H1 (cell line): ENCODE data around the gene SPATA13. TPM values are rescaled to one million over a fixed set of nuclear protein-coding genes. Genes with fewer than 3 reads are reported as not detected.

Source experiments
- CTCF ChIA-PET: fragments of 300-600 bp; sonication (Branson Sonifier 250); formaldehyde crosslinking; loops from one replicate; lab custom pipeline; 2021; ENCODE audit not compliant: partially characterized antibody; lab: Charles Lee
- POLR2A ChIA-PET: fragments of 300-600 bp; sonication (Branson Sonifier 250); formaldehyde crosslinking; loops from one replicate; lab custom pipeline; 2021; ENCODE audit warnings: inconsistent platforms; ENCODE audit not compliant: partially characterized antibody; lab: Charles Lee
- DNase-seq, 2 experiments: peaks; one replicate each; pipeline versions ENCODE4 v3.0.0 to v3.0.0-alpha.2; 2010 to 2022; ENCODE audit warnings: low spot score in 2 of 2, low read depth in 1 of 2, mixed read lengths in 1 of 2
- FAIRE-seq: peaks from 2 replicates; lab custom pipeline; 2011; peaks lifted over from hg19 to GRCh38; lab: Jason Lieb, UNC
- H2AFZ ChIP-seq: 2 replicates; pipeline ENCODE4 v1.8.1; 2012; ENCODE audit warnings: low read length, inconsistent platforms
- H2AK5ac ChIP-seq: 2 replicates; pipeline ENCODE4 v1.6.1; 2013; ENCODE audit warnings: low read depth, low read length
- H2BK120ac ChIP-seq: replicated peaks from 2 replicates; pipeline ENCODE3; 2013; ENCODE audit warnings: low read depth, low read length, inconsistent platforms
- H2BK12ac ChIP-seq: 2 replicates; pipeline ENCODE4 v1.6.1; 2013; ENCODE audit warnings: low read depth, low read length
- H2BK15ac ChIP-seq: 2 replicates; pipeline ENCODE4 v1.6.1; 2013; ENCODE audit warnings: low read length
- H2BK20ac ChIP-seq: 2 replicates; pipeline ENCODE4 v1.6.1; 2013; ENCODE audit warnings: low read length
- H2BK5ac ChIP-seq: 2 replicates; pipeline ENCODE4 v1.6.1; 2013; ENCODE audit warnings: low read depth, low read length
- H3K14ac ChIP-seq: 2 replicates; pipeline ENCODE4 v1.6.1; 2013; ENCODE audit warnings: inconsistent platforms; ENCODE audit not compliant: insufficient read length
- H3K18ac ChIP-seq: 2 replicates; pipeline ENCODE4 v1.6.1; 2013; ENCODE audit warnings: low read length; ENCODE audit errors: extremely low read depth
- H3K23ac ChIP-seq: 2 replicates; pipeline ENCODE4 v1.6.1; 2013; ENCODE audit warnings: inconsistent platforms; ENCODE audit not compliant: insufficient read length
- H3K23me2 ChIP-seq: 2 replicates; pipeline ENCODE4 v1.6.1; 2013; ENCODE audit warnings: low read depth, low read length
- H3K27ac ChIP-seq: 2 replicates; pipeline ENCODE4 v1.6.1; 2011; ENCODE audit warnings: low read depth, low read length, inconsistent platforms
- H3K27me3 ChIP-seq, 4 experiments: replicated peaks in 1 of 4; 1 replicate in 1 of 4; 2 replicates in 3 of 4; pipeline versions ENCODE4 v1.6.1 to v1.8.1; 2011 to 2013; ENCODE audit warnings: low read length in 3 of 4, mild to moderate bottlenecking in 3 of 4, inconsistent platforms in 2 of 4, mixed read lengths in 2 of 4, moderate library complexity in 1 of 4; ENCODE audit not compliant: control insufficient read depth in 3 of 4, insufficient read depth in 3 of 4; ENCODE audit errors: extremely low read depth in 1 of 4
- H3K36me3 ChIP-seq, 4 experiments: 2 replicates each; pipeline versions ENCODE4 v1.6.1 to v1.8.1; 2011 to 2013; ENCODE audit warnings: mild to moderate bottlenecking in 4 of 4, low read length in 3 of 4, moderate library complexity in 2 of 4, control low read depth in 1 of 4, inconsistent platforms in 1 of 4; ENCODE audit not compliant: insufficient read depth in 4 of 4, control insufficient read depth in 2 of 4
- H3K4ac ChIP-seq: replicated peaks from 2 replicates; pipeline ENCODE3; 2013; ENCODE audit warnings: low read length, low read depth, mixed read lengths, inconsistent platforms; ENCODE audit not compliant: insufficient read length
- H3K4me1 ChIP-seq, 4 experiments: replicated peaks in 1 of 4; 1 replicate in 1 of 4; 2 replicates in 3 of 4; pipeline versions ENCODE4 v1.6.1 to v1.8.1; 2011 to 2013; ENCODE audit warnings: low read length in 3 of 4, inconsistent platforms in 2 of 4, mixed read lengths in 1 of 4; ENCODE audit not compliant: insufficient read depth in 4 of 4, control insufficient read depth in 3 of 4
- H3K4me2 ChIP-seq, 2 experiments: 2 replicates each; pipeline versions ENCODE4 v1.6.1 to v1.8.1; 2011 to 2013; ENCODE audit warnings: low read depth in 2 of 2, low read length in 2 of 2, control low read depth in 1 of 2, inconsistent platforms in 1 of 2, mild to moderate bottlenecking in 1 of 2; ENCODE audit not compliant: insufficient read depth in 1 of 2
- H3K4me3 ChIP-seq, 4 experiments: fragments of 200-600, 300-600 bp in 1 of 4; sonication (generic), shearing (Covaris generic), sonication (Bioruptor Twin) in 1 of 4; 2 replicates each; pipeline versions ENCODE4 v1.5.1 to v1.8.1; 2011 to 2016; ENCODE audit warnings: low read length in 4 of 4, low read depth in 3 of 4, control low read depth in 2 of 4, inconsistent platforms in 2 of 4, mild to moderate bottlenecking in 2 of 4, mixed read lengths in 1 of 4, moderate library complexity in 1 of 4; ENCODE audit not compliant: insufficient read depth in 2 of 4; ENCODE audit errors: extremely low read depth in 1 of 4
- H3K56ac ChIP-seq: replicated peaks from 2 replicates; pipeline ENCODE3; 2013; ENCODE audit warnings: low read depth, mild to moderate bottlenecking, mixed read lengths, low read length, inconsistent platforms; ENCODE audit not compliant: insufficient read length
- H3K79me1 ChIP-seq: 2 replicates; pipeline ENCODE4 v1.6.1; 2013; ENCODE audit warnings: low read depth, low read length, control low read depth
- H3K79me2 ChIP-seq, 2 experiments: 2 replicates each; pipeline versions ENCODE4 v1.6.1 to v1.8.1; 2012 to 2013; ENCODE audit warnings: low read length in 2 of 2, mild to moderate bottlenecking in 2 of 2, inconsistent platforms in 1 of 2; ENCODE audit not compliant: insufficient read depth in 2 of 2, control insufficient read depth in 1 of 2
- H3K9ac ChIP-seq, 4 experiments: replicated peaks in 1 of 4; 1 replicate in 1 of 4; 2 replicates in 3 of 4; pipeline versions ENCODE4 v1.6.1 to v1.8.1; 2011 to 2013; ENCODE audit warnings: low read depth in 3 of 4, low read length in 3 of 4, control low read depth in 2 of 4, mild to moderate bottlenecking in 2 of 4, moderate library complexity in 2 of 4, inconsistent platforms in 1 of 4; ENCODE audit errors: extremely low read depth in 1 of 4
- H3K9me3 ChIP-seq, 2 experiments: 2 replicates each; pipeline versions ENCODE4 v1.6.1 to v1.8.1; 2012 to 2013; ENCODE audit warnings: mild to moderate bottlenecking in 2 of 2, moderate library complexity in 2 of 2, control low read depth in 1 of 2, inconsistent platforms in 1 of 2, low read depth in 1 of 2, low read length in 1 of 2, mixed read lengths in 1 of 2; ENCODE audit not compliant: insufficient read depth in 2 of 2
- H4K20me1 ChIP-seq, 2 experiments: replicated peaks in 1 of 2; 2 replicates each; pipeline versions ENCODE3 to v1.8.1; 2011 to 2013; ENCODE audit warnings: inconsistent platforms in 2 of 2, low read length in 2 of 2, mild to moderate bottlenecking in 1 of 2; ENCODE audit not compliant: insufficient read depth in 2 of 2, control insufficient read depth in 1 of 2
- H4K5ac ChIP-seq: 2 replicates; pipeline ENCODE4 v1.6.1; 2013; ENCODE audit warnings: low read length, low read depth, mixed read lengths, inconsistent platforms; ENCODE audit not compliant: insufficient read length
- H4K8ac ChIP-seq: 2 replicates; pipeline ENCODE4 v1.8.0; 2013; ENCODE audit warnings: mild to moderate bottlenecking, moderate library complexity, low read length, inconsistent platforms; ENCODE audit not compliant: insufficient read depth; ENCODE audit errors: extremely low read depth
- H4K91ac ChIP-seq: replicated peaks from 2 replicates; pipeline ENCODE3; 2013; ENCODE audit warnings: low read length, mixed read lengths, inconsistent platforms; ENCODE audit not compliant: insufficient read length
- HDAC2 ChIP-seq, 2 experiments: fragments of 300-600 bp in 1 of 2; sonication (generic) in 1 of 2; IDR thresholded peaks; 2 replicates each; pipeline ENCODE4 v1.6.1; 2011 to 2012; ENCODE audit warnings: low read depth in 2 of 2, low read length in 2 of 2, mild to moderate bottlenecking in 2 of 2, moderate library complexity in 2 of 2, borderline replicate concordance in 1 of 2, inconsistent platforms in 1 of 2
- NANOG ChIP-seq: IDR thresholded peaks from 2 replicates; pipeline ENCODE4 v1.6.1; 2011; ENCODE audit warnings: low read length, low read depth, mild to moderate bottlenecking, inconsistent platforms; ENCODE audit not compliant: insufficient read depth, poor library complexity, severe bottlenecking
- POLR2AphosphoS5 ChIP-seq: IDR thresholded peaks from 2 replicates; pipeline ENCODE4 v1.6.1; 2011; ENCODE audit warnings: low read depth, low read length
- RAD21 ChIP-seq, 2 experiments: IDR thresholded peaks in 1 of 2; conservative IDR thresholded peaks in 1 of 2; 2 replicates each; pipeline ENCODE4 v1.6.1; 2011; ENCODE audit warnings: low read depth in 2 of 2, low read length in 2 of 2, improper control_type of control experiment in 1 of 2, inconsistent platforms in 1 of 2, mild to moderate bottlenecking in 1 of 2, moderate library complexity in 1 of 2
- RNF2 ChIP-seq: fragments of 200-900, 300-1000 bp; sonication (generic); IDR thresholded peaks from 2 replicates; pipeline ENCODE4 v1.7.1; 2016; ENCODE audit warnings: borderline replicate concordance, low read depth, mild to moderate bottlenecking, antibody characterized with exemption, low read length; ENCODE audit not compliant: poor library complexity, severe bottlenecking; ENCODE audit errors: missing control alignments
- SAP30 ChIP-seq: fragments of 300-600 bp; sonication (generic); IDR thresholded peaks from 2 replicates; pipeline ENCODE4 v1.7.1; 2012; ENCODE audit warnings: low read length, moderate library complexity, mild to moderate bottlenecking, inconsistent platforms; ENCODE audit not compliant: insufficient read depth, insufficient replicate concordance
- SIRT6 ChIP-seq: IDR thresholded peaks from one replicate; pipeline ENCODE4 v1.7.1; 2012; ENCODE audit warnings: low read length, inconsistent platforms
- SP1 ChIP-seq: IDR thresholded peaks from 2 replicates; pipeline ENCODE4 v1.6.1; 2011; ENCODE audit warnings: low read depth, low read length
- TBP ChIP-seq: IDR thresholded peaks from 2 replicates; pipeline ENCODE4 v1.6.1; 2011; ENCODE audit warnings: low read depth, low read length, improper control_type of control experiment
- WGBS, 2 experiments: shearing (Covaris generic) in 1 of 2; methylation state at CpG; one replicate each; pipeline versions ENCODE4 v1.1.6 to v1.1.7; 2013 to 2015; ENCODE audit warnings: low lambda C conversion rate in 2 of 2, mixed read lengths in 2 of 2, inconsistent platforms in 1 of 2, low coverage in 1 of 2, missing lambda C conversion rate in 1 of 2; ENCODE audit not compliant: insufficient replicate concordance in 2 of 2, insufficient coverage in 1 of 2, insufficient read length in 1 of 2; ENCODE audit errors: extremely low coverage in 1 of 2, missing lambda C conversion rate in 1 of 2; 5-methylcytosine and 5-hydroxymethylcytosine counted together
- polyA plus RNA-seq, 7 experiments: library from polyadenylated mRNA; depleted of rRNA in 3 of 7; stranded (reverse) in 5 of 7; unstranded in 2 of 7; fragments of >200 nt in 5 of 7; fragments of 200-250 nt in 2 of 7; gene quantifications; 1 replicate in 5 of 7; 2 replicates in 1 of 7; 4 replicates in 1 of 7; pipeline versions ENCODE4 v1.2.1 to v1.2.3, GENCODE V29; 2011 to 2013; ENCODE audit warnings: missing spikeins in 2 of 7, mixed read lengths in 2 of 7
- total RNA-seq: library from RNA; stranded (reverse); fragmentation: NEBNext Ultra II Directional; extraction: Animal tissue kit (Norgen Biotek cat#: 25700); gene quantifications from 2 replicates; pipeline ENCODE4 v1.2.1, GENCODE V29; 2021

Gene SPATA13
- total and polyA plus RNA-seq, 2 of the 8 experiments (the other 6 are each of a cell fraction or from before 2014, with no cell fraction given), result 12.6 to 30.9 TPM

- H2BK5ac ChIP-seq, result no peak overlapping the region
- H3K56ac ChIP-seq, result no peak overlapping the region
- no peak overlapping the region for H3K14ac ChIP-seq
- no peak overlapping the region for H3K18ac ChIP-seq
- 93% methylated on average over 42 of the region's 42 CpGs; no CpG with 5 or more reads in 1 of the 2 experiments for WGBS, 2 experiments
- no peak overlapping the region for H2BK12ac ChIP-seq
- H3K27ac ChIP-seq, result no peak overlapping the region
- H4K91ac ChIP-seq, result no peak overlapping the region
- no peaks in the 10 kb centered on the region for H3K27me3 ChIP-seq
- H3K4me3 ChIP-seq, result no peak overlapping the region
- H4K20me1 ChIP-seq, result peaks cover 0 to 13% of the 10 kb centered on the region in 2 experiments
- peaks cover 2 to 11% (median 6%) of the 10 kb centered on the region in 4 experiments; a peak in 4 of 7 replicates for H3K4me1 ChIP-seq
- H3K9me3 ChIP-seq, result no peaks in the 10 kb centered on the region
- H3K79me1 ChIP-seq, result peaks cover 4% of the 10 kb centered on the region
- H4K5ac ChIP-seq, result no peak overlapping the region
- H3K36me3 ChIP-seq, result 0 out of 8 replicates have a peak, but pooled peaks cover 0 to 7% (median 1%) of the 10 kb centered on the region in 4 experiments
- no peak for DNase-seq
- peaks cover 0 to 23% of the 10 kb centered on the region in 2 experiments; a peak in 2 of 4 replicates for H3K79me2 ChIP-seq
- ChIA-PET CTCF (interaction anchor here (0.8 to 3.6 kb wide), 3 partner anchors 9 to 203 kb away, joined by 3 to 12 read pairs (median 7); no protein-coding TSS in a partner anchor), POLR2A (no interaction called here)
- no peak overlapping the region for H2AFZ ChIP-seq
- H4K8ac ChIP-seq, result peak overlapping the region; percentile 71; the same call in 1 of the 2 replicates
- no peak overlapping the region for H3K23ac ChIP-seq
- no peak overlapping the region for H3K9ac ChIP-seq
- H3K23me2 ChIP-seq, result no peaks in the 10 kb centered on the region
- H3K4ac ChIP-seq, result no peak overlapping the region
- H3K4me2 ChIP-seq, result no peak overlapping the region
- no peak overlapping the region for H2AK5ac ChIP-seq
- FAIRE-seq, result no peak
- no peak overlapping the region for H2BK120ac ChIP-seq
- H2BK15ac ChIP-seq, result no peak overlapping the region
- no peak overlapping the region for H2BK20ac ChIP-seq
- TF ChIP-seq SIRT6 (no peak), NANOG (no peak), SAP30 (no peak), RNF2 (no peak), SP1 (no peak), RAD21 (IDR thresholded peaks at IDR 0.05 in 1 of 2, conservative IDR thresholded peaks at IDR 0.05 in 1 of 2; ENCODE audit: low read depth in 2 of 2, low read length in 2 of 2) (no peak), TBP (no peak), HDAC2 (IDR thresholded peaks at IDR 0.05; ENCODE audit: borderline replicate concordance in 1 of 2, low read depth in 2 of 2, low read length in 2 of 2) (no peak), POLR2AphosphoS5 (no peak)
Observed at GRCh38 chr13:24223341-24224231, 63.1 kb downstream of the SPATA13 start.
